ENCODE results near the gene GCNT2.

GCNT2 gene

GRCh38 chr6:10668126-10668917, 147.2 kb downstream of the GCNT2 start:
- Histone ChIP-seq H3K4me2 (ENCODE audit: low read length) (no peak overlapping the region), H3K27me3 (ENCODE audit: control insufficient read depth, insufficient read depth, low read length) (no peaks in the 10 kb centered on the region), H3K79me2 (no peaks in the 10 kb centered on the region), H3K27ac (no peak overlapping the region), H3K9me3 (ENCODE audit: control insufficient read depth, low read length) (no peaks in the 10 kb centered on the region), H3K4me3 (ENCODE audit: low read depth, low read length) (no peak overlapping the region), H3K9ac (no peak overlapping the region), H3K36me3 (ENCODE audit: control insufficient read depth, insufficient read depth, low read length) (no peaks in the 10 kb centered on the region), H2AFZ (no peak overlapping the region), H3K4me1 (no peaks in the 10 kb centered on the region)
- no peak for TF ChIP-seq CTCF (IDR thresholded peaks at IDR 0.05)

- no peaks in the 10 kb centered on the region for H3K79me2 ChIP-seq
- no peak overlapping the region for H3K4me2 ChIP-seq (ENCODE audit: low read length)
- no peak overlapping the region for H2AFZ ChIP-seq
- H3K36me3 ChIP-seq (ENCODE audit: control insufficient read depth, insufficient read depth, low read length): no peaks in the 10 kb centered on the region
- H3K9ac ChIP-seq: no peak overlapping the region
- no peaks in the 10 kb centered on the region for H3K9me3 ChIP-seq (ENCODE audit: control insufficient read depth, low read length)
- H3K4me1 ChIP-seq: no peaks in the 10 kb centered on the region
- no peak for TF ChIP-seq CTCF (IDR thresholded peaks at IDR 0.05)
- H3K27me3 ChIP-seq (ENCODE audit: control insufficient read depth, insufficient read depth, low read length): no peaks in the 10 kb centered on the region
- H3K4me3 ChIP-seq (ENCODE audit: low read depth, low read length): no peak overlapping the region
- H3K27ac ChIP-seq: no peak overlapping the region
These were observed 155.3 kb downstream of the GCNT2 start for GRCh38 chr6:10676403-10676802.

- H3K4me1 ChIP-seq: no peaks in the 10 kb centered on the region
- H3K27me3 ChIP-seq (ENCODE audit: control insufficient read depth, insufficient read depth, low read length): no peaks in the 10 kb centered on the region
- H3K9ac ChIP-seq: no peak overlapping the region
- H3K4me3 ChIP-seq (ENCODE audit: low read depth, low read length): no peak overlapping the region
- H3K36me3 ChIP-seq (ENCODE audit: control insufficient read depth, insufficient read depth, low read length): no peaks in the 10 kb centered on the region
- no peak overlapping the region for H3K4me2 ChIP-seq (ENCODE audit: low read length)
- H3K9me3 ChIP-seq (ENCODE audit: control insufficient read depth, low read length): no peaks in the 10 kb centered on the region
- H3K27ac ChIP-seq: no peak overlapping the region
- H2AFZ ChIP-seq: no peak overlapping the region
- no peaks in the 10 kb centered on the region for H3K79me2 ChIP-seq
- TF ChIP-seq CTCF (IDR thresholded peaks at IDR 0.05): no peak
These were observed 157.3 kb downstream of the GCNT2 start for GRCh38 chr6:10678456-10678855.

Measured in parathyroid adenoma (tissue), 2 donors.